AG04449 (cell line): ENCODE measurements around the gene LY86.

Experiments used
- CTCF ChIA-PET: fragments of 350-600 bp; formaldehyde crosslinking; extraction: SDS; loops from one replicate; lab custom pipeline; 2021; ENCODE audit warnings: antibody characterized with exemption; lab: Yijun Ruan, JAX
- POLR2A ChIA-PET: fragments of 400-600, 350-600 bp; formaldehyde crosslinking; extraction: SDS; loops from one replicate; lab custom pipeline; 2020; ENCODE audit warnings: antibody characterized with exemption, inconsistent platforms; lab: Yijun Ruan, JAX
- DNase-seq: peaks from one replicate; pipeline ENCODE4 v3.0.0-alpha.2; 2010; ENCODE audit warnings: low read depth, low spot score
- H3K4me3 ChIP-seq: 2 replicates; pipeline ENCODE4 v1.5.1; 2011; ENCODE audit warnings: low read depth, mild to moderate bottlenecking, control low read depth, low read length
- CTCF ChIP-seq: IDR thresholded peaks from one replicate; pipeline ENCODE4 v1.5.1; 2011; ENCODE audit warnings: mild to moderate bottlenecking, moderate library complexity, low read length, control low read depth, inconsistent platforms; ENCODE audit not compliant: insufficient read depth; ENCODE audit errors: missing control alignments

Gene LY86

GRCh38 chr6:6579281-6579680 is 9.2 kb upstream of the LY86 start:
- TF ChIP-seq CTCF: no peak
- ChIA-PET CTCF (no interaction called here), POLR2A (no interaction called here)
- H3K4me3 ChIP-seq: no peak overlapping the region
- no peak for DNase-seq

GRCh38 chr6:6580225-6580856 is 8.2 kb upstream of the LY86 start:
- CTCF ChIA-PET: no interaction called here
- POLR2A ChIA-PET: no interaction called here
- TF ChIP-seq CTCF: no peak

GRCh38 chr6:6581054-6581453 is 7.5 kb upstream of the LY86 start:
- CTCF ChIA-PET: no interaction called here
- POLR2A ChIA-PET: no interaction called here
- H3K4me3 ChIP-seq: no peak overlapping the region
- DNase-seq: no peak
- no peak for TF ChIP-seq CTCF

More at GRCh38 chr6:6580225-6580856, 8.2 kb upstream of the LY86 start:
- no peak overlapping the region for H3K4me3 ChIP-seq
- no peak for DNase-seq

GRCh38 chr6:6582131-6582530 is 6.4 kb upstream of the LY86 start:
- no peak for DNase-seq
- CTCF ChIA-PET: no interaction called here
- POLR2A ChIA-PET: no interaction called here
- no peak for TF ChIP-seq CTCF
- no peak overlapping the region for H3K4me3 ChIP-seq

- no peak for TF ChIP-seq CTCF
- ChIA-PET CTCF (no interaction called here), POLR2A (no interaction called here)
- no peak for DNase-seq
- no peak overlapping the region for H3K4me3 ChIP-seq
These were observed 4.7 kb upstream of the LY86 start for GRCh38 chr6:6583836-6584235.

- POLR2A ChIA-PET: no interaction called here
- no peak overlapping the region for H3K4me3 ChIP-seq
- TF ChIP-seq CTCF: no peak
- CTCF ChIA-PET: no interaction called here
- no peak for DNase-seq
These were observed 4.1 kb upstream of the LY86 start for GRCh38 chr6:6584310-6585002.
